Lower leg skin (tissue), 3 donors: Measurements from ENCODE around the gene NOL7.

Experiments used
- CTCF ChIP-seq, 3 donors: fragments of 450-650 bp; IDR thresholded peaks; one replicate each; pipeline ENCODE4 v1.5.1; 2016; ENCODE audit warnings: antibody characterized with exemption in 3 of 3, mild to moderate bottlenecking in 3 of 3, moderate library complexity in 2 of 3
- POLR2A ChIP-seq, 2 donors: fragments of 450-650 bp; IDR thresholded peaks; one replicate each; pipeline ENCODE4 v1.6.1; 2016 to 2017; ENCODE audit warnings: antibody characterized with exemption in 2 of 2, mild to moderate bottlenecking in 1 of 2, moderate library complexity in 1 of 2

- TF ChIP-seq POLR2A (IDR thresholded peaks at IDR 0.05) (no peak), CTCF (IDR thresholded peaks at IDR 0.05) (no peak)
Measured at GRCh38 chr6:13630499-13630898, 15.4 kb downstream of the NOL7 start.
